Mesothelial cell of epicardium (in vitro differentiated cells): ENCODE results near the gene GAS2L2. TPM values are rescaled to one million over a fixed set of nuclear protein-coding genes. Genes with fewer than 3 reads are reported as not detected.

Experiments
- DNase-seq, 2 experiments: peaks; one replicate each; pipeline ENCODE4 v3.0.0; 2021; ENCODE audit warnings: low spot score in 2 of 2; ENCODE audit not compliant: unreplicated experiment in 2 of 2
- H3K27ac Mint-ChIP-seq: 2 replicates; pipeline ENCODE4 v1.8.0; 2021; ENCODE audit warnings: mixed read lengths
- H3K27me3 Mint-ChIP-seq: 2 replicates; pipeline ENCODE4 v1.8.0; 2021; ENCODE audit warnings: low read depth, mixed read lengths
- H3K36me3 Mint-ChIP-seq: 2 replicates; pipeline ENCODE4 v1.8.0; 2021; ENCODE audit warnings: mixed read lengths
- H3K4me1 Mint-ChIP-seq: 2 replicates; pipeline ENCODE4 v1.8.0; 2021; ENCODE audit warnings: mixed read lengths
- H3K4me3 Mint-ChIP-seq: 2 replicates; pipeline ENCODE4 v1.8.0; 2021; ENCODE audit warnings: mild to moderate bottlenecking, moderate library complexity, mixed read lengths
- H3K9me3 Mint-ChIP-seq: 2 replicates; pipeline ENCODE4 v1.8.0; 2021; ENCODE audit warnings: mixed read lengths
- CTCF ChIP-seq: fragments of 200-600 bp; sonication (generic); IDR thresholded peaks from one replicate; pipeline ENCODE4 v1.5.0; 2021; ENCODE audit warnings: antibody characterized with exemption; ENCODE audit not compliant: unreplicated experiment
- total RNA-seq: library from RNA; stranded (reverse); gene quantifications from 3 replicates; pipeline ENCODE4 v1.2.1, GENCODE V29; 2021

The GAS2L2 gene
- total RNA-seq, 1 donor from 2014 or later: 0.11 TPM

GRCh38 chr17:35765756-35766488 is 12.9 kb upstream of the GAS2L2 start:
- Mint-ChIP-seq H3K9me3 (no peaks in the 10 kb centered on the region), H3K4me3 (no peak overlapping the region), H3K4me1 (peaks cover 7% of the 10 kb centered on the region), H3K27ac (no peak overlapping the region), H3K27me3 (no peaks in the 10 kb centered on the region), H3K36me3 (no peaks in the 10 kb centered on the region)
- DNase-seq: no peak
- TF ChIP-seq CTCF: no peak

- H3K4me1 Mint-ChIP-seq: peaks cover 7% of the 10 kb centered on the region
Observed at GRCh38 chr17:35765086-35765710, 12.2 kb upstream of the GAS2L2 start.

GRCh38 chr17:35764123-35764991 is 11.3 kb upstream of the GAS2L2 start:
- H3K4me3 Mint-ChIP-seq: peak overlapping the region; percentile 78

More at GRCh38 chr17:35765086-35765710, 12.2 kb upstream of the GAS2L2 start:
- TF ChIP-seq CTCF: no peak
- no peaks in the 10 kb centered on the region for H3K27me3 Mint-ChIP-seq
- peak overlapping the region; percentile 78 for H3K4me3 Mint-ChIP-seq
- peak overlapping the region; percentile 9 for H3K27ac Mint-ChIP-seq
- DNase-seq: no peak
- no peaks in the 10 kb centered on the region for H3K36me3 Mint-ChIP-seq
- H3K9me3 Mint-ChIP-seq: no peaks in the 10 kb centered on the region

GRCh38 chr17:35763767-35764122 is 10.7 kb upstream of the GAS2L2 start:
- peaks cover 7% of the 10 kb centered on the region for H3K4me1 Mint-ChIP-seq
- DNase-seq: no peak
- H3K27ac Mint-ChIP-seq: no peak overlapping the region
- TF ChIP-seq CTCF: no peak
- H3K4me3 Mint-ChIP-seq: peak overlapping the region; percentile 64
- H3K9me3 Mint-ChIP-seq: no peaks in the 10 kb centered on the region
- H3K36me3 Mint-ChIP-seq: no peaks in the 10 kb centered on the region
- no peaks in the 10 kb centered on the region for H3K27me3 Mint-ChIP-seq

More at GRCh38 chr17:35764123-35764991, 11.3 kb upstream of the GAS2L2 start:
- Mint-ChIP-seq H3K36me3 (no peaks in the 10 kb centered on the region), H3K4me1 (peaks cover 7% of the 10 kb centered on the region), H3K9me3 (no peaks in the 10 kb centered on the region), H3K27ac (peak overlapping the region; percentile 87), H3K27me3 (no peaks in the 10 kb centered on the region)
- peak; percentile 92 for TF ChIP-seq CTCF
- peak; percentile 85 to 92 for DNase-seq

- Mint-ChIP-seq H3K36me3 (no peaks in the 10 kb centered on the region), H3K4me3 (no peak overlapping the region), H3K27me3 (no peaks in the 10 kb centered on the region), H3K4me1 (peaks cover 7% of the 10 kb centered on the region), H3K9me3 (no peaks in the 10 kb centered on the region), H3K27ac (no peak overlapping the region)
- TF ChIP-seq CTCF: no peak
- no peak for DNase-seq
Observed at GRCh38 chr17:35761601-35762000, 8.6 kb upstream of the GAS2L2 start.
